ENCODE results near the gene KRT12.
"Not testable (repeated sequence)": the region's sequence is repeated elsewhere in the genome, so short reads cannot be mapped to it uniquely, and the experiment has no call there.

Gene KRT12

GRCh38 chr17:40821536-40821935 lies 45.5 kb downstream of the KRT12 start:
- no peak overlapping the region for H3K4me3 ChIP-seq (ENCODE audit: low read length)
- DNase-seq (ENCODE audit: low read depth, low spot score) = no peak

GRCh38 chr17:40820228-40820838 lies 46.7 kb downstream of the KRT12 start:
- DNase-seq (ENCODE audit: low read depth, low spot score) = no peak
- H3K4me3 ChIP-seq (ENCODE audit: low read length) = peak overlapping the region; percentile 87

GRCh38 chr17:40819528-40820125 lies 47.4 kb downstream of the KRT12 start:
- H3K4me3 ChIP-seq (ENCODE audit: low read length) = peak overlapping the region; percentile 87
- DNase-seq (ENCODE audit: low read depth, low spot score) = no peak

- DNase-seq (ENCODE audit: low read depth, low spot score) = peak; percentile 61
- peak overlapping the region; percentile 87 for H3K4me3 ChIP-seq (ENCODE audit: low read length)
Observed at GRCh38 chr17:40818733-40819527, 48.1 kb downstream of the KRT12 start.

GRCh38 chr17:40818343-40818732 lies 48.7 kb downstream of the KRT12 start:
- no peak for DNase-seq (ENCODE audit: low read depth, low spot score)
- peak overlapping the region; percentile 56 for H3K4me3 ChIP-seq (ENCODE audit: low read length)

GRCh38 chr17:40817103-40817682 lies 49.8 kb downstream of the KRT12 start:
- DNase-seq (ENCODE audit: low read depth, low spot score) = no peak
- H3K4me3 ChIP-seq (ENCODE audit: low read length) = no peak overlapping the region

- H3K4me3 ChIP-seq (ENCODE audit: low read length) = no peak overlapping the region
- no peak for DNase-seq (ENCODE audit: low read depth, low spot score)
Observed at GRCh38 chr17:40816569-40816968, 50.5 kb downstream of the KRT12 start.

- H3K4me3 ChIP-seq (ENCODE audit: low read length) = no peak overlapping the region
- no peak for DNase-seq (ENCODE audit: low read depth, low spot score)
Observed at GRCh38 chr17:40815381-40815780, 51.6 kb downstream of the KRT12 start.

- DNase-seq (ENCODE audit: low read depth, low spot score); H3K4me3 ChIP-seq (ENCODE audit: low read length): not testable (repeated sequence)
Observed at GRCh38 chr17:40814657-40815056, 52.4 kb downstream of the KRT12 start.

GRCh38 chr17:40813804-40814203 lies 53.2 kb downstream of the KRT12 start:
- H3K4me3 ChIP-seq (ENCODE audit: low read length) = no peak overlapping the region
- DNase-seq (ENCODE audit: low read depth, low spot score) = no peak

GRCh38 chr17:40812639-40813038 lies 54.4 kb downstream of the KRT12 start:
- DNase-seq (ENCODE audit: low read depth, low spot score) = no peak
- H3K4me3 ChIP-seq (ENCODE audit: low read length) = no peak overlapping the region
